ENCODE results near the gene TMEM203. TPM values are rescaled to one million over a fixed set of nuclear protein-coding genes. Genes with fewer than 3 reads are reported as not detected.

Gene TMEM203
- total and polyA plus RNA-seq, 2 of the 13 experiments (the other 11 are each of a cell fraction or from before 2014, with no cell fraction given): 23.4 to 36.7 TPM

GRCh38 chr9:137235424-137236237, 30.2 kb upstream of the TMEM203 start (continued):
- TF ChIP-seq MNT (IDR thresholded peaks at IDR 0.05) (0 out of 2 replicates have a peak, but pooled peaks have one; percentile 4), ZNF282 (IDR thresholded peaks at IDR 0.05; ENCODE audit: partially characterized antibody) (no peak), ZNF598 (CRISPR knock-in tag; IDR thresholded peaks at IDR 0.05; ENCODE audit: borderline replicate concordance) (no peak), SP5 (CRISPR knock-in tag; IDR thresholded peaks at IDR 0.05; ENCODE audit: borderline replicate concordance, low read depth) (peak; percentile 28; the same call in 1 of the 2 replicates), ZNF253 (CRISPR knock-in tag; IDR thresholded peaks at IDR 0.05; ENCODE audit: borderline replicate concordance) (no peak), ZNF691 (CRISPR knock-in tag; IDR thresholded peaks at IDR 0.05; ENCODE audit: borderline replicate concordance, low read depth) (no peak), KMT2A (CRISPR knock-in tag; IDR thresholded peaks at IDR 0.05) (no peak), GTF2F1 (IDR thresholded peaks at IDR 0.05; ENCODE audit: low read length) (no peak), PRPF4 (IDR thresholded peaks at IDR 0.05; ENCODE audit: low read depth, low read length, poor library complexity, severe bottlenecking) (no peak), PATZ1 (CRISPR knock-in tag; IDR thresholded peaks at IDR 0.05) (peak; percentile 79), ZNF607 (CRISPR knock-in tag; IDR thresholded peaks at IDR 0.05; ENCODE audit: borderline replicate concordance) (peak; percentile 16; the same call in 1 of the 2 replicates), BHLHE40 (IDR thresholded peaks at IDR 0.05; ENCODE audit: low read length) (peak; percentile 61; the same call in 1 of the 2 replicates), NFE2L1 (CRISPR knock-in tag; IDR thresholded peaks at IDR 0.05; ENCODE audit: borderline replicate concordance) (no peak), FOXO4 (CRISPR knock-in tag; conservative IDR thresholded peaks at IDR 0.05) (no peak), RORA (CRISPR knock-in tag; IDR thresholded peaks at IDR 0.05) (no peak)
- TF ChIP-seq, protein P1, sequence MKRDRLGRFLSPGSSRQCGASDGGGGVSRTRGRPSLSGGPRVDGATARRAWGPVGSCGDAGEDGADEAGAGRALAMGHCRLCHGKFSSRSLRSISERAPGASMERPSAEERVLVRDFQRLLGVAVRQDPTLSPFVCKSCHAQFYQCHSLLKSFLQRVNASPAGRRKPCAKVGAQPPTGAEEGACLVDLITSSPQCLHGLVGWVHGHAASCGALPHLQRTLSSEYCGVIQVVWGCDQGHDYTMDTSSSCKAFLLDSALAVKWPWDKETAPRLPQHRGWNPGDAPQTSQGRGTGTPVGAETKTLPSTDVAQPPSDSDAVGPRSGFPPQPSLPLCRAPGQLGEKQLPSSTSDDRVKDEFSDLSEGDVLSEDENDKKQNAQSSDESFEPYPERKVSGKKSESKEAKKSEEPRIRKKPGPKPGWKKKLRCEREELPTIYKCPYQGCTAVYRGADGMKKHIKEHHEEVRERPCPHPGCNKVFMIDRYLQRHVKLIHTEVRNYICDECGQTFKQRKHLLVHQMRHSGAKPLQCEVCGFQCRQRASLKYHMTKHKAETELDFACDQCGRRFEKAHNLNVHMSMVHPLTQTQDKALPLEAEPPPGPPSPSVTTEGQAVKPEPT (CRISPR knock-in tag; IDR thresholded peaks at IDR 0.05; ENCODE audit: low read depth): no peak
- TF ChIP-seq, protein P2, sequence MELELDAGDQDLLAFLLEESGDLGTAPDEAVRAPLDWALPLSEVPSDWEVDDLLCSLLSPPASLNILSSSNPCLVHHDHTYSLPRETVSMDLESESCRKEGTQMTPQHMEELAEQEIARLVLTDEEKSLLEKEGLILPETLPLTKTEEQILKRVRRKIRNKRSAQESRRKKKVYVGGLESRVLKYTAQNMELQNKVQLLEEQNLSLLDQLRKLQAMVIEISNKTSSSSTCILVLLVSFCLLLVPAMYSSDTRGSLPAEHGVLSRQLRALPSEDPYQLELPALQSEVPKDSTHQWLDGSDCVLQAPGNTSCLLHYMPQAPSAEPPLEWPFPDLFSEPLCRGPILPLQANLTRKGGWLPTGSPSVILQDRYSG (CRISPR knock-in tag; IDR thresholded peaks at IDR 0.05): 0 out of 2 replicates have a peak, but pooled peaks have one; percentile 21
- TF ChIP-seq, protein P3, sequence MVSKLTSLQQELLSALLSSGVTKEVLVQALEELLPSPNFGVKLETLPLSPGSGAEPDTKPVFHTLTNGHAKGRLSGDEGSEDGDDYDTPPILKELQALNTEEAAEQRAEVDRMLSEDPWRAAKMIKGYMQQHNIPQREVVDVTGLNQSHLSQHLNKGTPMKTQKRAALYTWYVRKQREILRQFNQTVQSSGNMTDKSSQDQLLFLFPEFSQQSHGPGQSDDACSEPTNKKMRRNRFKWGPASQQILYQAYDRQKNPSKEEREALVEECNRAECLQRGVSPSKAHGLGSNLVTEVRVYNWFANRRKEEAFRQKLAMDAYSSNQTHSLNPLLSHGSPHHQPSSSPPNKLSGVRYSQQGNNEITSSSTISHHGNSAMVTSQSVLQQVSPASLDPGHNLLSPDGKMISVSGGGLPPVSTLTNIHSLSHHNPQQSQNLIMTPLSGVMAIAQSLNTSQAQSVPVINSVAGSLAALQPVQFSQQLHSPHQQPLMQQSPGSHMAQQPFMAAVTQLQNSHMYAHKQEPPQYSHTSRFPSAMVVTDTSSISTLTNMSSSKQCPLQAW (CRISPR knock-in tag; IDR thresholded peaks at IDR 0.05): no peak
